ENCODE measurements around the gene PLD4. TPM values are rescaled to one million over a fixed set of nuclear protein-coding genes. Genes with fewer than 3 reads are reported as not detected.

The PLD4 gene
- total RNA-seq, 1 donor from 2014 or later, result 0.05 TPM

GRCh38 chr14:104981699-104982541 lies 57.2 kb downstream of the PLD4 start:
- Mint-ChIP-seq H3K9me3 (ENCODE audit: low read depth) (no peaks in the 10 kb centered on the region), H3K27ac (no peak overlapping the region), H3K4me3 (ENCODE audit: low read depth) (no peak overlapping the region), H3K27me3 (peaks cover 40% of the 10 kb centered on the region), H3K4me1 (ENCODE audit: low read depth) (peaks cover 5% of the 10 kb centered on the region), H3K36me3 (ENCODE audit: insufficient read depth) (no peaks in the 10 kb centered on the region)
- TF ChIP-seq, protein P1, sequence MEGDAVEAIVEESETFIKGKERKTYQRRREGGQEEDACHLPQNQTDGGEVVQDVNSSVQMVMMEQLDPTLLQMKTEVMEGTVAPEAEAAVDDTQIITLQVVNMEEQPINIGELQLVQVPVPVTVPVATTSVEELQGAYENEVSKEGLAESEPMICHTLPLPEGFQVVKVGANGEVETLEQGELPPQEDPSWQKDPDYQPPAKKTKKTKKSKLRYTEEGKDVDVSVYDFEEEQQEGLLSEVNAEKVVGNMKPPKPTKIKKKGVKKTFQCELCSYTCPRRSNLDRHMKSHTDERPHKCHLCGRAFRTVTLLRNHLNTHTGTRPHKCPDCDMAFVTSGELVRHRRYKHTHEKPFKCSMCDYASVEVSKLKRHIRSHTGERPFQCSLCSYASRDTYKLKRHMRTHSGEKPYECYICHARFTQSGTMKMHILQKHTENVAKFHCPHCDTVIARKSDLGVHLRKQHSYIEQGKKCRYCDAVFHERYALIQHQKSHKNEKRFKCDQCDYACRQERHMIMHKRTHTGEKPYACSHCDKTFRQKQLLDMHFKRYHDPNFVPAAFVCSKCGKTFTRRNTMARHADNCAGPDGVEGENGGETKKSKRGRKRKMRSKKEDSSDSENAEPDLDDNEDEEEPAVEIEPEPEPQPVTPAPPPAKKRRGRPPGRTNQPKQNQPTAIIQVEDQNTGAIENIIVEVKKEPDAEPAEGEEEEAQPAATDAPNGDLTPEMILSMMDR (IDR thresholded peaks at IDR 0.05; ENCODE audit: unreplicated experiment), result no peak
- DNase-seq (ENCODE audit: low spot score, unreplicated experiment), result no peak

DNA sequence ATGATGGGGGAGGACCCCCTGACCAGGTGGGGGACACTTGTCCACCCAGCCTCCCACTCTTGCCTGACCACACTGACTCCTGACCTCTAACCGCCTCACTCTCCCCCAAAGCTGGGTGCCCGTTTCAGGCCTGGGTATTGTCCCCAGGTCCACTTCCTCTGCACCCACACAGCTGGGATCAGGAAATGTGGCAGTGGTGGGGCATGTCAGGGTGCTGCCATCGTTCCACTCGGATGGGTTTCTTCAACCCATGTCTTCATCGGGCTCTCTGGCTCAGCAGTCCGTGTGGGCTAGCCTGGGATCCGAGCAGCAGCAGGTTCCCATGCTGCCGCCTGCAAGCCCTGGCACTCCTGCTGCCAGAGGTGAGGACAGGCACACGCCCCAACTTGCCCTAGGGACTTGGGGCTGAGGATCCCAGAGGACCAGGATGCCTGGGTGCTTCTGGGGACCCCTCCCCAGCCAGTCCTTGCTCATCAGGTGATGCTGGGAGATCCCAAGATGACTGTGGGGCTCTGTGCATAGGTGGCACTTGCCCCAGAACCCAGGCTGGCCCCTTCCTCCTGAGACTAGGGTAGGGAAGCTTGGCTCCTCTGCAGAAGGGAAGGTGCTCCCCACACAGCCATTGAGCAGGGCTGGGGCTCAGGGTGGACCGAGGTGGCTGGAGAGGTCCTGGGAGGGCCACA lies 58.0 kb downstream of the PLD4 start:
- TF ChIP-seq, protein P1 (IDR thresholded peaks at IDR 0.05; ENCODE audit: unreplicated experiment), result no peak
- no peaks in the 10 kb centered on the region for H3K9me3 Mint-ChIP-seq (ENCODE audit: low read depth)

More for the DNA sequence above, 58.0 kb downstream of the PLD4 start:
- no peaks in the 10 kb centered on the region for H3K36me3 Mint-ChIP-seq (ENCODE audit: insufficient read depth)
- H3K4me3 Mint-ChIP-seq (ENCODE audit: low read depth), result no peak overlapping the region
- H3K27ac Mint-ChIP-seq, result no peak overlapping the region
- peaks cover 7% of the 10 kb centered on the region for H3K4me1 Mint-ChIP-seq (ENCODE audit: low read depth)
- DNase-seq (ENCODE audit: low spot score, unreplicated experiment), result no peak
- H3K27me3 Mint-ChIP-seq, result peaks cover 36% of the 10 kb centered on the region

Other genes with a start within 250 kb of the PLD4 start
- gene INF2, start 235.3 kb upstream of the PLD4 start, total RNA-seq, result 69.2 and 75.3 TPM in 2 replicates
- 8.9 and 9.7 TPM in 2 replicates for gene ADSS1, start 200.7 kb upstream of the PLD4 start, total RNA-seq
- 98.6 and 116 TPM in 2 replicates for gene SIVA1, start 171.7 kb upstream of the PLD4 start, total RNA-seq
- gene AKT1, start 129.1 kb upstream of the PLD4 start, total RNA-seq, result 147 and 151 TPM in 2 replicates
- gene ZBTB42, start 123.8 kb upstream of the PLD4 start, total RNA-seq, result 12.3 and 12.6 TPM in 2 replicates
- gene CEP170B, start 59.6 kb upstream of the PLD4 start, total RNA-seq, result 48.9 and 49.3 TPM in 2 replicates
- 1.1 and 1.2 TPM in 2 replicates for gene AHNAK2, start 53.5 kb downstream of the PLD4 start, total RNA-seq
- gene CLBA1, start 60.9 kb downstream of the PLD4 start, total RNA-seq, result 20.1 and 20.8 TPM in 2 replicates
- gene CDCA4, start 96.2 kb downstream of the PLD4 start, total RNA-seq, result 21.5 and 22.9 TPM in 2 replicates
- 0.57 and 0.69 TPM in 2 replicates for gene GPR132, start 140.6 kb downstream of the PLD4 start, total RNA-seq
- gene JAG2, start 243.9 kb downstream of the PLD4 start, total RNA-seq, result 3.8 and 8.5 TPM in 2 replicates